Adrenal gland (tissue), 5 donors: ENCODE measurements around the gene ATM.

ENCODE experiments used
- CTCF ChIP-seq, 6 experiments: fragments of 450-650 bp in 4 of 6; fragments of 200-600 bp in 2 of 6; sonication (generic) in 1 of 6; IDR thresholded peaks; 1 replicate in 5 of 6; 2 replicates in 1 of 6; pipeline versions ENCODE4 v1.5.1 to v1.8.0; 2016 to 2021; ENCODE audit warnings: antibody characterized with exemption in 6 of 6, mild to moderate bottlenecking in 2 of 6, moderate library complexity in 1 of 6
- POLR2A ChIP-seq, 2 donors: fragments of 450-650 bp; IDR thresholded peaks; one replicate each; pipeline ENCODE4 v1.6.1; 2017; ENCODE audit warnings: antibody characterized with exemption in 2 of 2, mild to moderate bottlenecking in 2 of 2, moderate library complexity in 1 of 2
- donor health status: DM: no; HTN: no; CAD: no.

- TF ChIP-seq CTCF (IDR thresholded peaks at IDR 0.05) (no peak), POLR2A (IDR thresholded peaks at IDR 0.05) (no peak)
Measured at GRCh38 chr11:108246308-108246707, 23.4 kb downstream of the ATM start.
